ENCODE data around the gene CTPS1. TPM values are rescaled to one million over a fixed set of nuclear protein-coding genes. Genes with fewer than 3 reads are reported as not detected.

The CTPS1 gene
- total and polyA plus RNA-seq, 2 experiments from 2014 or later, result 18.7 to 38.0 TPM

DNA sequence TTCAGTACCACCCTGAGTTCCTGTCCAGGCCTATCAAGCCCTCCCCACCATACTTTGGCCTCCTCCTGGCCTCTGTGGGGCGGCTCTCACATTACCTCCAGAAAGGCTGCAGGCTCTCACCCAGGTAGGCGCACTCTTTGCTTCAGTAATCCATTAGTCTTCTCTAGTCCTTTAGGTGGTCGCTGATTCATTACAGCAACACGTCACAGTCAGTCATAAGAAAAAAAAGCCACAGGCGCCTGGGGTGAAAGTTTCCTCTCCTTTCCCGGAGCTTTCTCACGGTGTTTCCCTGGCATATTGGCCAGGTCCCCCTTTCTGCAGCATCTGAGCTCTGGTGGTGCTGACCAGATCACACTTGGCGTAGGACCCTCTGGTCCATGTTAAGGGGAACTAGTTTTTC, 30.0 kb downstream of the CTPS1 start:
- H3K27ac ChIP-seq, result no peak overlapping the region
- H3K27me3 ChIP-seq, result no peaks in the 10 kb centered on the region
- peaks cover 39% of the 10 kb centered on the region for H3K36me3 ChIP-seq

DNA sequence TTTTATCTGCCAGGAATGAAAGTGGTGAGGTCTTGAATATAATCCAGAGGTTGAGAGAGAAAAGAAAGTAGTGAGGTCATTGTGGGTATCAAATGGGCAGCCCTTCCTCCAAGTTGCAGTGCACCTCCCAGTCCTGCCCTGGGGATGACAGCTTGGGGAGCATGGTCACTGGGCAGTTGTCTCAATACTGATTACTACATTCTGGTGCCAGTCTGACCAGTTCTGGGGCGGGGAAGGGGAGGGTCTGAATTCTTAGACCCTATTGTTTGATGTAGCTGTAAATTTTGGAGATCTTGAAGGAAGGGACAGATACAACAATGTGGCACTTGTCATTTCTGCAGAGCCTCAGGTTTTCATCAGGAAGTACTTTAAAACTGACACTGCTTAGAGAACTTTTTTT, 30.8 kb downstream of the CTPS1 start:
- Histone ChIP-seq H3K36me3 (peaks cover 39% of the 10 kb centered on the region), H3K4me3 (no peak overlapping the region), H3K4me1 (ENCODE audit: low read depth) (no peaks in the 10 kb centered on the region), H3K27ac (no peak overlapping the region), H3K9me3 (ENCODE audit: low read depth) (no peaks in the 10 kb centered on the region), H3K27me3 (no peaks in the 10 kb centered on the region)
- DNase-seq (ENCODE audit: low read depth in 1 of 2, low spot score in 1 of 2), result no peak
- TF ChIP-seq, protein P1, sequence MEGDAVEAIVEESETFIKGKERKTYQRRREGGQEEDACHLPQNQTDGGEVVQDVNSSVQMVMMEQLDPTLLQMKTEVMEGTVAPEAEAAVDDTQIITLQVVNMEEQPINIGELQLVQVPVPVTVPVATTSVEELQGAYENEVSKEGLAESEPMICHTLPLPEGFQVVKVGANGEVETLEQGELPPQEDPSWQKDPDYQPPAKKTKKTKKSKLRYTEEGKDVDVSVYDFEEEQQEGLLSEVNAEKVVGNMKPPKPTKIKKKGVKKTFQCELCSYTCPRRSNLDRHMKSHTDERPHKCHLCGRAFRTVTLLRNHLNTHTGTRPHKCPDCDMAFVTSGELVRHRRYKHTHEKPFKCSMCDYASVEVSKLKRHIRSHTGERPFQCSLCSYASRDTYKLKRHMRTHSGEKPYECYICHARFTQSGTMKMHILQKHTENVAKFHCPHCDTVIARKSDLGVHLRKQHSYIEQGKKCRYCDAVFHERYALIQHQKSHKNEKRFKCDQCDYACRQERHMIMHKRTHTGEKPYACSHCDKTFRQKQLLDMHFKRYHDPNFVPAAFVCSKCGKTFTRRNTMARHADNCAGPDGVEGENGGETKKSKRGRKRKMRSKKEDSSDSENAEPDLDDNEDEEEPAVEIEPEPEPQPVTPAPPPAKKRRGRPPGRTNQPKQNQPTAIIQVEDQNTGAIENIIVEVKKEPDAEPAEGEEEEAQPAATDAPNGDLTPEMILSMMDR (IDR thresholded peaks at IDR 0.05; ENCODE audit: low read depth, low read length), result no peak

More for the DNA sequence above, 30.0 kb downstream of the CTPS1 start:
- Histone ChIP-seq H3K4me3 (no peak overlapping the region), H3K4me1 (ENCODE audit: low read depth) (no peaks in the 10 kb centered on the region), H3K9me3 (ENCODE audit: low read depth) (no peaks in the 10 kb centered on the region)
- no peak for DNase-seq (ENCODE audit: low read depth in 1 of 2, low spot score in 1 of 2)
- TF ChIP-seq, protein P1 (IDR thresholded peaks at IDR 0.05; ENCODE audit: low read depth, low read length), result no peak

DNA sequence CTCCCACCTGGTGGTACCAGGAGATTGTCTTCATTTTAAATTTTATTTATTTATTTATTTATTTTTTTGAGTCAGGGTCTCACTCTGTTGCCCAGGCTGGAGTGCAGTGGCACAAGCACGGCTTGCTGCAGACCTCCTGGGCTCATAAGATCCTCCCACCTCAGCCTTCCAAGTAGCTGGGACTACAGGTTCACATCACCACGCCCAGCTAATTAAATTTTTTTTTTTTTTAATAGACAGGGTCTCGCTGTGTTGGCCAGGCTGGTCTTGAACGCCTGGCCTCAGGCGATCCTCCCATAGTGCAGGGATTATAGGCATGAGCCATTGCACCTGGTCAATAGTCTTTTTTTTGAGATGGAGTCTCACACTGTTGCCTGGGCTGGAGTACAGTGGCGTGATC, 33.5 kb downstream of the CTPS1 start:
- Histone ChIP-seq H3K9me3 (ENCODE audit: low read depth) (no peaks in the 10 kb centered on the region), H3K4me1 (ENCODE audit: low read depth) (no peaks in the 10 kb centered on the region), H3K36me3 (peaks cover 36% of the 10 kb centered on the region), H3K27ac (no peak overlapping the region), H3K27me3 (no peaks in the 10 kb centered on the region), H3K4me3 (no peak overlapping the region)
- DNase-seq (ENCODE audit: low read depth in 1 of 2, low spot score in 1 of 2), result no peak
- TF ChIP-seq, protein P1 (IDR thresholded peaks at IDR 0.05; ENCODE audit: low read depth, low read length), result no peak

DNA sequence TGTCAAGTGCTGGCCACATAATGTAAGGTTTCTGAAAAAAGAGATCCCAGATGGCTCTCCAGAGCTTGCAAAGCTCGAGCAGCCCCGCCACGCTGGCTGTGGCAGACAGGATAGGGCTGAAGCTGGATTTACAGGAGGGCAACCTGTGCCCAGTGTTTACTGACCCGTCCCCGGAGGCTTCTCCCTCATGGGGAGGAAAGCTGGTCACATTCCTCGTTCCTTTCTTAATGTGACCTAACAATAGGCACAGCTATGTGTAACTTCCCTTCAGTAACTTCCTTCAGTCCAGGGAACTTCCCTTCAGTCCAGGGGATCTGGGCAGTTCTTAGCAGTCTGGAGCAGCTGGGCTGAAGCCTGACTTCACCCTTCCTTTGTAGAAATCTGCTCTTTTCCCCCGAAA, 34.3 kb downstream of the CTPS1 start:
- Histone ChIP-seq H3K36me3 (peaks cover 29% of the 10 kb centered on the region), H3K27ac (no peak overlapping the region), H3K4me3 (no peak overlapping the region), H3K4me1 (ENCODE audit: low read depth) (no peaks in the 10 kb centered on the region), H3K9me3 (ENCODE audit: low read depth) (no peaks in the 10 kb centered on the region), H3K27me3 (no peaks in the 10 kb centered on the region)
- TF ChIP-seq, protein P1 (IDR thresholded peaks at IDR 0.05; ENCODE audit: low read depth, low read length), result no peak
- peak in 1 of 2 donors; percentile 21 for DNase-seq (ENCODE audit: low read depth in 1 of 2, low spot score in 1 of 2)

DNA sequence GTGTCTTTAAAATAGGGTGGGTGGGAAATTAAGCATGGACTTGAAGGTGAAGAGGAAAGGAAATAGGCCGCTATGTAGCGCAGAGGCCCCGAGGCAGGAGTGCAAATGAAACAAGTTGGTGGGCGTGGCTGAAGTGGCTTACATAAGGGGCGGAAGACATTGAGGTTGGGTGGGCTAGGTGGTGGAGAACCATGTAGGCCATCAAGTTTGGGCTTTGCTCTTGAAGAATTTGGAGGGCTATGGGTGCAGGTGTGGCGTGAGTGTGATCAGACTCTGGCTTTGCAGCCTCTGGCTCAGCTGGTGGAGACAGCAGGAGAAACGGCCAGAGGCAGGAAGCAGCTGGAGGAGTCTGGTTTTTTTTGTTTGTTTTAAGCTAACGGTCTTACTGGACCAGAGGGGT, 35.4 kb downstream of the CTPS1 start:
- peaks cover 21% of the 10 kb centered on the region for H3K36me3 ChIP-seq
- H3K4me3 ChIP-seq, result no peak overlapping the region
- no peak overlapping the region for H3K27ac ChIP-seq
- H3K9me3 ChIP-seq (ENCODE audit: low read depth), result no peaks in the 10 kb centered on the region
- no peaks in the 10 kb centered on the region for H3K27me3 ChIP-seq
- DNase-seq (ENCODE audit: low read depth in 1 of 2, low spot score in 1 of 2), result no peak
- TF ChIP-seq, protein P1 (IDR thresholded peaks at IDR 0.05; ENCODE audit: low read depth, low read length), result no peak
- no peaks in the 10 kb centered on the region for H3K4me1 ChIP-seq (ENCODE audit: low read depth)

Data from cardiac muscle cell (in vitro differentiated cells and primary cell).